GM18870 (cell line): Measurements from ENCODE around the gene ENAH.

ENCODE experiments used
- ATAC-seq: cut with Tn5 transposase; IDR thresholded peaks from one replicate; pipeline ENCODE4 v1.9.1; 2021; ENCODE audit warnings: moderate library complexity; ENCODE audit not compliant: unreplicated experiment

The ENAH gene

DNA sequence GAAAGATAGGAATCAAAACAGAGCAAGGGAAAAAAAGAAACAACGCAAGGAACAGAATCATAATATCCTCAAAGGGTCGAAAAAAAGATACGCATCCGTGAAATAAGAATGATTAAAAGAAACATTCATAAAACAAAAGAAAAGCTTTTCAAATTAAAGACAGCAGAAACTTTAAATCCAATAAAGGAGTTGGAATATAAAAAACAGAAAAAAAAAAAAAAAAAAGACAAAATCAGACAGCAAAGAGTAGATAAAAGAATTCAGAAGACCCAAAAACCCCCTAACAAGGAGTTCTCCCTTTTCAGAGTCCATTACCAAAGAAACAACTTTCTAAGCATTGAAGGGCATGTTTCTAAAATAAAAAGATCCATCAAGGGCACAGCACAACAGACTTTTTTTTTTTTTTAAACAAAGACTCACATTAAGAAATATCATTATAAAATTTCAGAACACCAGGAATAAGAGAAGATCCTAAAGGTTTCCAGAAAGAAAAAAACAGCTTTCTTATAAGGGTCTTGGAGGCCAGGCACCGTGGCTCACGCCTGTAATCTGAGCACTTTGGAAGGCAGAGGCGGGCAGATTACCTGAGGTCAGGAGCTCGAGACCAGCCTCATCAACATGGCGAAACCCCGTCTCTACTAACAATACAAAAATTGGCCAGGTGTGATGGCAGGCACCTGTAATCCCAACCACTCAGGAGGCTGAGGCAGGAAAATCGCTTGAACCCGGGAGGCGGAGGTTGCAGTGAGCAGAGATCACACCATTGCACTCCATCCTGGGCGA lies 44.7 kb downstream of the ENAH start:
- ATAC-seq, result no peak

DNA sequence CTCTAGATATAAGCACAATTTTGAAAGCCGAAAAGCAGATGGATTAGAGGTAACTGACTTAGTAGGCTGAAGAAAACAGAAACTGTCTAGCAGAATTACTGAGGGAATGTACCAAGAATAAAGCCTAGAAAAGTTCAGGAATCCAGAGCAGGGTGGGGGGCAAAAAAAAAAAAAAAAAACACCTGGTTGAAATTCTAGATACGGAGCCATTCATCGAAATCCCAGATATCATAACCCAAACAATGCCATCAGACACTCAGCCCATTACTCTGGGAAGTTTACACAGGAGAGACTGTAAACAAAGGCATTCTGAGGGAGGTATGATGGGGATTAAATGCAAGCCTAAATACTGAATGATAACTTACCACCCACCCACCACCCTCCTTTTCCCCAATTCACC lies 45.6 kb downstream of the ENAH start:
- ATAC-seq, result no peak

DNA sequence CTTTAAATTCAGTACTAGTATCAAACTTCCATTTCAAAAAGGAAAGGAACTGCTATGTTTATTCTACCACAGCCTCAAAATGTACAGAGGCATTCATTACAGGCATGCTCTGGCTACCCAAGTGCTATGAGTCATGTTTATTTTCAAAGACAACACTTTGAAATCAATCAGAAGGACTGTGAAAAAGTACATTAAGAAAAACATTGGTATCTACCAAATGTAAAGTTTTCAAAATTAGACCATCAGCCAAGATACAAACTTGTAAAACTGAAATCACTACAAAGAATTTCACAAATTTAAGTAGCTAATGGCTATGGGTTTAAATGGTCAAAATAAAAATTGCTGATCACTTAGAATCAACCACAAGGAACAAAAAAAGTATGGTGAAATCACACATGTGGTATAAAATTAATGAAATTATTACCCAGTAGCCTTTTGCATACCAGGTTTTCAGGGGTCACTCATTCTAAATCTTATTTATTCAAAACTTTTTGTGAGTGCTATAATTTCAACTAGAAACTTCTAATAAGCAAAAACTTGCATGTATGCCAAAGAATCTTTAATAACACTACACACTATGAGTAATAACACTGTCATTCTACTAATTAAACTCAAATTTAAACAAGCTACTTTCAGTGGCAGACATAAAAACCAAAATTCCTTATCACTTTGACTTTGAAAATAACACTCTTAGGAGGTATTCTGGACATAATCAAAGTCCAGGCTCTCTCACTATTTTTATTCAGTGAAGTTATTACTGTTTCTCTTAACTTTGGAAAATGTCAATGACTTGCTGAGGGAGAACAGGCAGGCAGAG lies 49.2 kb downstream of the ENAH start:
- ATAC-seq, result no peak

DNA sequence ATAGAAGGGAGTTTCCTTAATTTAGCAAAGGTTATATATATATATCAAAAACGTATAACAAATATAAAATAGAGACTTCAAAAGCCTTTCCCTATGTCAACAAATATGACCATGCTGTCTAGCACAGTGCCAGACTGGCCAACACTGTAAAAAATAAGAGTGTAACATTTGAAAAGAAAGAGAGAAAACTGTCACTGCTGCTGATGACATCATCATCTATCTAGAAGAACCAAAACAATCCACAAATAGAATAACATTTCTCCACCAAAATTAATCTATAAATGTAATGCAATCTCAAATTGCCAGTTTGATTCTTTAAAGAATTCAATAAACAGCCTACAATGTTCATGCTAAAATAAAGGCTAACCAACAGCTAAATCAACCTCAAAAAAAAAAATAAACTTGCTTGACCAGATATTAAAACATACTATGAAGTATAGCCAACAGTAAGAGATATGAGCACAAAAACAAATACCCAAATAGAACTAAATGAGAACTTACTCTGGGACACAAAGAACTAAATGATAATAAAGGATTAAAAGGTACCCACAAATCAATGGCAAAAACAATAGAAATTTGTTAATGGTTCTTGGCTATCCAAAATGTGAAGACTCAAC lies 50.2 kb downstream of the ENAH start:
- ATAC-seq, result no peak

- no peak for ATAC-seq
Observed at GRCh38 chr1:225601902-225602589, 50.9 kb downstream of the ENAH start.

GRCh38 chr1:225598847-225599246 lies 54.1 kb downstream of the ENAH start:
- ATAC-seq, result no peak

DNA sequence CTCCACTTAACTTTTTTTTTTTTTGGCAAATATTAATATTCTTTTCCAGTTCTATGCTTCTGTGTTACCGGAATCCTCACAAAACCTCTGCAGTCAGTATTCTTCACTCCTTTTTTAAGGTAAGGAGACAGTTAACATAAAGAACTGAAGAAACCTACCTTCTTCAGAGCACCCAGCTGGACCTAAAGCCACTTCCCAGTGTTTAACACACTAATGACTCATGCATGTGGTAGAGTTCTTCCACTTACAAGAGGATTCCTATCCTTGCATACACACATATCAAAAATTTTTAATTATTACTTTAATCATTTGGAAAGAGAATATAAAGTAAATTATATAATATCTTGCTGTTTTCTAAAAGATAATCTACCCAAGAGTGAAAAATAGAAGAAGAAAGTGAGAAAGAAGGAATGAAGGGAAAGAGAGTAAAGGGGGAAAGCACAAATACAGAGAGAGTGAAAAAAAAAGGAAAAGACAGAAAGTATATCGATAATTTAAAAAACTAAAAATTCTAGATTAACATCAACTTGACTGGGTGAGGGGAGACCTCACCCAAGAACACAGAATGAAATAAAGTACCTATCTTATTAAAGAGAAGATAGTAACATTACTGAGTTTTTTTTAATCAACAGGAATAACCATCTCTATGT lies 54.9 kb downstream of the ENAH start:
- no peak for ATAC-seq

- ATAC-seq, result no peak
Observed at GRCh38 chr1:225596736-225597135, 56.2 kb downstream of the ENAH start.

GRCh38 chr1:225595974-225596551 lies 56.9 kb downstream of the ENAH start:
- ATAC-seq, result no peak

DNA sequence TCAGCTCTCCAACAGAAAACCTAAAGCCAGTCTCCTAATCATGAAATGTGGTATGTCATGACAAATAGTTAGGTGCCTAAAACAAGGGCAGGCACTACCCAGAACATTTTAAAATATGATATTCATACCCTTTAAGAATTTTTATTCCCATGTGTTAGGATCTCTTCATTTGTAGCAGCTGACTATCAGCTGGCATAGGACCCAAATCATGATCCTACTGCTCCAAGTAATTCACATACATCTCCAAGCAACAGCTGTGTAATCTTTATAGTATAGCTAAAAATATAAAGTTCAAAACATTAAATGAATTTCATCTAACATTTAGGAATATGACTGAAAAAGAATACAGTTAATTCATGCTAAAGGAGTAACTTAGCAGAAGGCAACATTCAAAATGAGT lies 57.5 kb downstream of the ENAH start:
- ATAC-seq, result no peak

DNA sequence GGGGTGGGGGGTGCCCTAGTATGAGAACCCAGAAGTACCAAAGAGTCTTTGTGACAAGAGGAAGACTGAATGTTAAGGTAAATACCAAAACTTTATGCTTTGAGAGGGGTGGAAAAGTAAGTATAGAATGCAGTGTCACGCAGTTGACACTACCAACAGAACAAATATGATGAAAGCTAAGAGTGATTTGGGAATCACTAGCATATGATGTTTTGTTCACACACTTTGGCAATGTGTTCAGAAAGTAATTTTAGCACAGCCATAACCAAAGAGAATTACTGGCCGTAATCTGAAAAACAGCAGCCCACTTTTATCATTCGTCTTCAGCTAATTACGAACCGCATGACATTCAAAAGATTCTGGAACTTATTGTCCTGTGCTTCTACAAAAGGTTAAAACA lies 59.5 kb downstream of the ENAH start:
- ATAC-seq, result no peak

GRCh38 chr1:225592362-225593025 lies 60.4 kb downstream of the ENAH start:
- no peak for ATAC-seq

GRCh38 chr1:225587310-225587709 lies 65.6 kb downstream of the ENAH start:
- no peak for ATAC-seq

DNA sequence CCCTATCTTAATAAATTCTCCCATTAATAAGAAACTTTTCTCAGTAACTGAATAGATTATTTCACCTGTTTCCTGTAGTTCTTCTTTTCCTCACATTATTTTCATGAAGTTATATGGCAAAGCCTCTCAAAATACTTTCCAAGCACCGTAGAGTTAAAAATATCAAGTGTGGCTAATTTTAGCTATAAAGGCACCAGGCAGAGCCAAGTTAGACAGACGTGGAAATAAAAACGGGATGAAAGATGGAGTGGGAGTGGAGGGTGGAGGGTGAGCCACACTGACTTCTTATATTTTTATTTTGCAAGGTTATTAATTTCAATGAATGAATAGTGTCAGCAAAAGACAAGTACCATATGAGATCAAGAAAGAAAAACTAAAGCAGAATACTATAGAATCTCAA lies 71.7 kb downstream of the ENAH start:
- ATAC-seq, result no peak

DNA sequence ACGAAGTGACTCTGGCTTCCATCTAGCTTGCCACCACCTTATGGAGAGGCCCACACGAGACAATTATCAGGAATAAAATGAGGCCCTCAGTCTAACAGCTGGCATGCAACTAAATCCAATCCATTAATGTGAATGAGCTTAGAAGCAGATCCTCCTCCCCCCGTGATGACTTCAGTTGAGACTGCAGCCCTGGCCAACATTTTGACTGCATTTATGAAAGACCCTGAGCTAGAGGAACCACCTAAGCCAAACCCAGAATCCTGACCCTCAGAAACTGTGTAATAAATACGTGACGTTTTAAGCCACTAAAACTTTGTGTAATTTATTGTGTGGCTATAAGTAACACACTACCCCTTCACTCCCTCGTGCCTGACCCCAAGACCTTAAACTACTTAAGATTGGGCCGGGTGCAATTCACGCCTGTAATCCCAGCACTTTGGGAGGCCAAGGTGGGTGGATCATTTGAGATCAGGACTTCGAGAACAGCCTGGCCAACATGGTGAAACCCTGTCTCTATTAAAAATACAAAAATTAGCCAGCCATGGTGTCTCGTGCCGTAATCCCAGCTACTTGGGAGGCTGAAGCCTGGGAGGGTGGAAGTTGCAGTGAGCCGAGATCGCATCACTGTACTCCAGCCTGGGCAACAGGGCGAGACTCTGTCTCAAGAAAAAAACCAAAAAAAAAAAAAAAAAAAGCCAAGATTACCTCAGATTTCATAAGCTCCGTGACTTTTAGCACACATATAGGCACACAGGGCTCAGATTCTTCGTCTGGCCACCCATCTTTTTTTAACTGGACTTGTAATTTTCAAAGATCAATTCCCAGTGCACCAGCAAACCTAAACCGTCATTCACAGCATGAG lies 72.5 kb downstream of the ENAH start:
- ATAC-seq, result no peak

GRCh38 chr1:225578251-225578977 lies 74.5 kb downstream of the ENAH start:
- ATAC-seq, result no peak

GRCh38 chr1:225577241-225577640 lies 75.7 kb downstream of the ENAH start:
- no peak for ATAC-seq

GRCh38 chr1:225573216-225573615 lies 79.7 kb downstream of the ENAH start:
- no peak for ATAC-seq
